HepG2 (cell line): Measurements from ENCODE around the gene AGER. TPM values are rescaled to one million over a fixed set of nuclear protein-coding genes. Genes with fewer than 3 reads are reported as not detected.

Experiments
- ARNTL ChIP-seq: sonication (generic); formaldehyde crosslinking; IDR thresholded peaks from 2 replicates; pipeline ENCODE4 v1.4.0; 2020; ENCODE audit warnings: mild to moderate bottlenecking, missing genetic modification reagents
- FOXA3 ChIP-seq: IDR thresholded peaks from 2 replicates; pipeline ENCODE4 v1.6.1; 2016; ENCODE audit warnings: missing genetic modification reagents, missing compliant biosample characterization
- HMGXB3 ChIP-seq: sonication (generic); formaldehyde crosslinking; IDR thresholded peaks from 2 replicates; pipeline ENCODE4 v1.4.0; 2020; ENCODE audit warnings: missing genetic modification reagents, borderline replicate concordance
- KAT2B ChIP-seq: fragments of 150-350 bp; IDR thresholded peaks from 2 replicates; pipeline ENCODE4 v1.6.1; 2014; ENCODE audit warnings: low read depth, low read length, borderline replicate concordance
- RERE ChIP-seq: IDR thresholded peaks from 2 replicates; pipeline ENCODE4 v1.6.1; 2016; ENCODE audit warnings: low read depth, missing genetic modification reagents, missing compliant biosample characterization
- RFX3 ChIP-seq: IDR thresholded peaks from 2 replicates; pipeline ENCODE4 v1.6.1; 2016; ENCODE audit warnings: missing biosample characterization, missing genetic modification reagents
- SNAPC4 ChIP-seq: sonication (generic); formaldehyde crosslinking; IDR thresholded peaks from 2 replicates; pipeline ENCODE4 v1.4.0; 2020; ENCODE audit warnings: mild to moderate bottlenecking, missing genetic modification reagents
- SP140L ChIP-seq: sonication (generic); formaldehyde crosslinking; IDR thresholded peaks from 2 replicates; pipeline ENCODE4 v1.4.0; 2020; ENCODE audit warnings: missing genetic modification reagents, borderline replicate concordance
- ZNF180 ChIP-seq: sonication (generic); formaldehyde crosslinking; IDR thresholded peaks from 2 replicates; pipeline ENCODE4 v1.4.0; 2020; ENCODE audit warnings: low read depth, missing genetic modification reagents, borderline replicate concordance
- ZNF770 ChIP-seq: sonication (generic); formaldehyde crosslinking; IDR thresholded peaks from 2 replicates; pipeline ENCODE4 v1.5.0; 2020; ENCODE audit warnings: mild to moderate bottlenecking, missing genetic modification reagents
- polyA plus RNA-seq, 8 experiments: library from polyadenylated mRNA; depleted of rRNA in 3 of 8; stranded (reverse) in 7 of 8; unstranded in 1 of 8; fragments of >200 nt; fragmentation: Illumina TruSeq in 4 of 8; extraction: Trizol in 4 of 8; gene quantifications; 2 replicates each; pipeline versions ENCODE4 v1.2.1 to v1.2.3, GENCODE V29; 2011 to 2016; ENCODE audit warnings: low read depth in 4 of 8, missing spikeins in 1 of 8, mixed read lengths in 1 of 8; ENCODE audit not compliant: insufficient read depth in 1 of 8
- total RNA-seq, 5 experiments: library from RNA; depleted of rRNA; stranded (reverse); fragments of >200 nt; fragmentation: Illumina TruSeq; extraction: Trizol; gene quantifications; 2 replicates each; pipeline ENCODE4 v1.2.3, GENCODE V29; 2016; ENCODE audit warnings: low read depth in 1 of 5

The AGER gene
- total and polyA plus RNA-seq, 2 of the 13 experiments (the other 11 are each of a cell fraction or from before 2014, with no cell fraction given) = 1.9 to 5.1 TPM

GRCh38 chr6:32195902-32196681 lies 12.0 kb upstream of the AGER start (continued):
- TF ChIP-seq ZNF770 (CRISPR knock-in tag) (0 out of 2 replicates have a peak, but pooled peaks have one; percentile 17), SNAPC4 (no peak), ZNF180 (peak; percentile 4; the same call in 1 of the 2 replicates), SP140L (CRISPR knock-in tag) (no peak; the same call in 1 of the 2 replicates), RFX3 (peak; percentile 82), KAT2B (no peak), FOXA3 (CRISPR knock-in tag) (no peak), ARNTL (CRISPR knock-in tag) (peak; percentile 41; the same call in 1 of the 2 replicates), RERE (CRISPR knock-in tag) (peak; percentile 62), HMGXB3 (CRISPR knock-in tag) (no peak; the same call in 1 of the 2 replicates)
